Activated effector memory CD4-positive, alpha-beta T cell treated with anti-CD3 and anti-CD28 coated beads, Interleukin-2, amount 50 U/mL, for 16 hours (primary cell): ENCODE data around the gene KATNAL1.
"Not testable (repeated sequence)": the region's sequence is repeated elsewhere in the genome, so short reads cannot be mapped to it uniquely, and the experiment has no call there.

Experiments
- DNase-seq: peaks from one replicate; pipeline ENCODE4 v3.0.0-alpha.2; 2020

The KATNAL1 gene

GRCh38 chr13:30290812-30291436, 16.4 kb downstream of the KATNAL1 start:
- no peak for DNase-seq

- no peak for DNase-seq
Observed at GRCh38 chr13:30289533-30289932, 17.8 kb downstream of the KATNAL1 start.

GRCh38 chr13:30286059-30286458, 21.3 kb downstream of the KATNAL1 start:
- DNase-seq, result not testable (repeated sequence)

GRCh38 chr13:30276178-30276577, 31.2 kb downstream of the KATNAL1 start:
- no peak for DNase-seq

- DNase-seq, result no peak
Observed at GRCh38 chr13:30274083-30274482, 33.3 kb downstream of the KATNAL1 start.

GRCh38 chr13:30270035-30270434, 37.3 kb downstream of the KATNAL1 start:
- not testable (repeated sequence) for DNase-seq

GRCh38 chr13:30268673-30269072, 38.7 kb downstream of the KATNAL1 start:
- no peak for DNase-seq

GRCh38 chr13:30266756-30267155, 40.6 kb downstream of the KATNAL1 start:
- no peak for DNase-seq

GRCh38 chr13:30259149-30259733, 48.1 kb downstream of the KATNAL1 start:
- not testable (repeated sequence) for DNase-seq

- no peak for DNase-seq
Observed at GRCh38 chr13:30257468-30258099, 49.8 kb downstream of the KATNAL1 start.

GRCh38 chr13:30256713-30257467, 50.5 kb downstream of the KATNAL1 start:
- DNase-seq, result no peak

GRCh38 chr13:30255696-30256095, 51.7 kb downstream of the KATNAL1 start:
- no peak for DNase-seq

GRCh38 chr13:30253830-30254229, 53.5 kb downstream of the KATNAL1 start:
- no peak for DNase-seq

GRCh38 chr13:30247406-30247805, 59.9 kb downstream of the KATNAL1 start:
- DNase-seq, result no peak

- no peak for DNase-seq
Observed at GRCh38 chr13:30241532-30241931, 65.8 kb downstream of the KATNAL1 start.

GRCh38 chr13:30240608-30241007, 66.7 kb downstream of the KATNAL1 start:
- no peak for DNase-seq

GRCh38 chr13:30235216-30235615, 72.1 kb downstream of the KATNAL1 start:
- no peak for DNase-seq

GRCh38 chr13:30234619-30235162, 72.7 kb downstream of the KATNAL1 start:
- no peak for DNase-seq

GRCh38 chr13:30224732-30225131, 82.6 kb downstream of the KATNAL1 start:
- DNase-seq, result no peak

GRCh38 chr13:30222254-30222653, 85.1 kb downstream of the KATNAL1 start:
- no peak for DNase-seq

GRCh38 chr13:30216111-30216510, 91.2 kb downstream of the KATNAL1 start:
- no peak for DNase-seq

- DNase-seq, result no peak
Observed at GRCh38 chr13:30212256-30212655, 95.1 kb downstream of the KATNAL1 start.

- no peak for DNase-seq
Observed at GRCh38 chr13:30211745-30212144, 95.6 kb downstream of the KATNAL1 start.
